ENCODE results near the gene HECA.
A peak's percentile ranks its signal among the peaks of the same experiment; 100 is the strongest.
"Not testable (repeated sequence)": the region's sequence is repeated elsewhere in the genome, so short reads cannot be mapped to it uniquely, and the experiment has no call there.

HECA gene

DNA sequence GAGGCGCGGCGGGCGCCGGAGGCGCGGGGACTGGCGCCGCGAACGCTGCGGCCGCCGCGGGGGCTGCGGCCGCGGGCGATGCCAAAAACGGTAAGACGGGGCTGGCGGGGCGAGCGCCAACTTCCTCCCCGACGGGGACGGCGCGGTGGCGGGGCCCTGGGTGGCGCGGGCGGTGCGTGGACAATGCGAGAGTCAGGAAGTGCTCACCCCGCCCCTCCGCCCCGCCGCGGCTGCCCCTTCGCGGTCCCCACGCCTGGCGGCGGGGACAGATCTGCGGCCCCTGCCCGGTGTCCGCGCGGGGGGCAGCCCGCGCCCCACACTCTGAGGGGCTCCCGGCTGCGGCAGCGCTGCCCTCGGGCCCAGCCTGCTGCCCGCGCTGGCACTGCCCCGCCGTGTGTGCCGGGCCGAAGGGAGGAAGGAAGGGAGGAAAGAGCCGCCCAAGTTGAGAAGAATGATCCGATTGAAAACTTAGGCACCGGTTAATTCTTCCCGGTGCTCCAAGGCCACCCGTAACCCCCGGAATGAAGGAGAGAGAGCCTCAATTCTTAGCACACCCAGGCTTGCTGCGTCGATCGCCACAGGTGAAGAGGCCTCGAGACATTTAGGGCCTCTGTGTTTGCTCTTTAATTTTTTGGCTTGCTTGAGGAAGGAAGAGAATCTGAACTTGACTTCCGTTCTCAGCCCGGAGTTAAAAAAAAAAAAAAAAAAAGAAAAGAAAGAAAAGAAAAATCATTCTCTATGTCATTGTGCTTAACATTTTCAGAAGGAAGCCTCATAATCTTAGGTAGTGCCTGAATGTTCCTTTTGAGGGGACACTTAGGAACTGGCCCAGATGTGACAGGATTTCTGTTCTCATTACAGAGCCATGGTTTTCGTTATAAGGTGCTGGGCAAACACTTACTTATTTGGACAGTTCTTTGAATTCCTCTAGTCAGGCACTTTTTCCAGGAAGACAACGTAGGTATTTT lies 982 bp downstream of the HECA start:
- peak; percentile 67 to 68 for DNase-seq

DNA sequence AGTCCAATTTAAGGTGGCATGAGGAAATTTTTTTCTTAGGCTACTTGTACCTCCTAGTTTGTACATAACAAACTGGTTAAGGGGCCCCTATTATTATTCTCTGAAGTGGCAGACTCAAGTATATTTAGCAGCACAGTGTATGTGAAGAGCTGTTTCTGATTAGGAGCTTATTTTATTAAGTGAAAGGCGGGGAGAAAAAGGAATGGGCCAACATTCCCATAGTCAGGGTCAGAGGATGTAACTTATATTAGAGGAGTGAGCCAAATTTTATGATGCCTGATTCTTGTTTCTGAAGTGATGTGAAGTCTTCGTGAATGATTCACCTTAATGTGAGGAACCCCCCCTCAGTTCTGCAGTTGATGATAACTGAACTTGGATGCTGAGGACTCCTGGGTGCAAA lies 2.8 kb downstream of the HECA start:
- DNase-seq: no peak

DNA sequence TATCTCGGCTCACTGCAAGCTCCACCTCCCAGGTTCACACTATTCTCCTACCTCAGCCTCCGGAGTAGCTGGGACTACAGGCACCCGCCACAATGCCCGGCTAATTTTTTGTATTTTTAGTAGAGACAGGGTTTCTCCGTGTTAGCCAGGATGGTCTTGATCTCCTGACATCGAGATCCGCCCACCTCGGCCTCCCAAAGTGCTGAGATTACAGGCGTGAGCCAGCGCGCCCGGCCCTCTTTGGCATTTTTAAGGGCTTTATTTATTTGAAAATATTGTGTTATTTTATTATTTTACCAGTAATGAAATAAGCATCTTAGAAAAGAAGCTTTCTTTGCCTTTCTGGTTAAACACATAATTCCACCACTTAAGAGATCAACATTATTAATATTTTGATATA lies 6.0 kb downstream of the HECA start:
- not testable (repeated sequence) for DNase-seq

DNA sequence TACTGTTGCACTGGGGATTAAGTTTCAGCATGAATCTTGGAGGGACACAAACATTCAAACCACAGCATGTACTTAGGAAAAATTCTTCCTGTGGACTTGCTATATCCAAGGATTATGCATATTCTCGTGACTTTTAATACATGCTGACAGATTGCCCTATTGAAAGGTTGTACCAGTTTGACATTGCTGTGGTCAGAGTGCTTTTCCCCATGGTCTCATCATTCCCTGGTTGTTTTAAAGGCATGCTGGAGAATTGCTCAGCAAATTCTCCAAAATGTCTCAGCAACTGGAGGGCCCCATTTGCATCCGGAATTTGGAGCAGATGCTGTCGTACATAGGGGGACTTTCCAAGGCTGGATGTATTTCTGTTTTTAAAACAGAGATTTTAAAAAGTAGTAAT lies 7.4 kb downstream of the HECA start:
- no peak for DNase-seq

DNA sequence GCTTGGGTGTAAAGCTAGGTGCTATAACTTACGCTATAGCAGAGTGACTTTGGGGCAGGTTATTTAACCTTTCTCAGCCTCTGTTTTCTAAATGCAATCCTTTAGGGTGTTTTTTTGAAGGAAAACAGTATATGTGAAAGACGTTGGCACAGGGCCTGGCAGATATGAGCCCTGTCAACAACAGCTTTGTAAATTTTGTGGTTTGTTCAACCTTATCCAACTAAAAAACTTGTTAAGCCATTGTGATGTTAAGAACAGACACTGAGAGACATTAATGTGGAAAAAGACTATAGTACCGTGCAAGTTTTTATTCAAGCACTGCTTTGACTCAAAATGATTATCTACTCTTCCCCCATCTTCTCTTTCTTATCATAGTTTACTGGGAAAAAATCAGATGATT lies 8.2 kb downstream of the HECA start:
- no peak for DNase-seq

DNA sequence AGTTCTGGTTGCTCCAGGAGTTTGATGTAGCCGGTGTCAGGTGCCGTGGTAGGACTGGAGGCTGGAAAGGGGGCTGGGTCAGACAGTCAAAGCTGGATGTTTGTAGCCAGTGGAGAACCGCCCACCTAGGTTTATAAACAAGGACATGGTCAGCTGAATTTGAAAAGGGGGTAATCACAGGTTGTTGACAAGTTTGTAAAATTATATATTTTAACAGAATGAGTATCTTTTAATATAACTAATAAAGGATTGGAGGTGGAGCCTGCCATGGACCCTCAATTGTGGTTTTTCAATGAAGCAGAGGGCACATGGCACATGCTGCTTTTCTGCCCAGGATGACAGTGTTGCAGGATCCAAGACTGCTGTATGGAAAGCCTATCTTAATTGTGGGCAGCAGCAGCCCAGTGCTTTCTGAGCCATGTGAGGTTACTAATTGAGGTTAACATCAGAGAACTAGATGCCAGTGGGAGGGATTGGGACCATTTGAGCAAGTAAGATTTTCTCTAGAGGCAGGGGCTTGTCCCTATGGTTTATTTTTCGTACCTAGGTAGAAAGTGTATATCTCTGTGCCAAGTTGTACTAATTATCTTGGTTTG lies 9.7 kb downstream of the HECA start:
- no peak for DNase-seq

DNA sequence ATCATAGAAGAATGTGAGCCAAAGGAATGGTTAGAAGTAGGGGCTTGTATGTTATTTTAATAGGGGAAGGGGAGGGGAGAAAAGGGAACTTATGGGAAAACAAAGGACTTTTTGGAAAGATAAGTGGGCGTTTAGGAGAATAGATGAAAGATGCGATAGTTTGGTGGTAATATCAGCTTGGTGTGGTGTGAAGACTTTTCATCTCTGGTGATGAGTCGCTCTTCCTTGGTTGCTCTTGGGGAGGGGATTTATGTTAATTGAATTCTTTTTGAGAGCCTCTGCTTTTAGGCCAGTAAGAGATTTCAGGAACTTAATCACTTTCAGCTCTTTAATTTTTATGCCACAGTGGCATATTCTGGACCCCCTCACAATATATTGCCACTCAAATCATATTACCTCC lies 10.8 kb downstream of the HECA start:
- no peak for DNase-seq

DNA sequence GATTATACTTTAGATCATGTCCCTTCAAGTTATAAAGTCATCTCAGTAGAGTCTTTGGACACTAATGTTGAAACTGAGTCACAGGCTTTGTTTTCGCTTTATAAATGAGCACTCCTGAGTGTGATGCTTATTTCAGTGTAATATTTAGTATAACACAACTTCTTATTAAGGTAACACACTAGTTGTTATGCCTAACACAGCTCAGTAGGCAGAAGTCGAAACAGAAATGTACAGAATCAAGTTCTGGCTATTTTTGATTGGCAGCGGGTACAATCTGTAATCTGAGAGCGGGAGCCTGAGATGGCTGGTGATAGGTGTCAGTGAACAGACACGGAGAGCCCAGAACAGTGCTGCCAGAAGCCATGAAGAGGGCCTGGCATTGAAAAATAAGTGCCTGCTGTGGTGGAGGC lies 11.4 kb downstream of the HECA start:
- no peak for DNase-seq

DNA sequence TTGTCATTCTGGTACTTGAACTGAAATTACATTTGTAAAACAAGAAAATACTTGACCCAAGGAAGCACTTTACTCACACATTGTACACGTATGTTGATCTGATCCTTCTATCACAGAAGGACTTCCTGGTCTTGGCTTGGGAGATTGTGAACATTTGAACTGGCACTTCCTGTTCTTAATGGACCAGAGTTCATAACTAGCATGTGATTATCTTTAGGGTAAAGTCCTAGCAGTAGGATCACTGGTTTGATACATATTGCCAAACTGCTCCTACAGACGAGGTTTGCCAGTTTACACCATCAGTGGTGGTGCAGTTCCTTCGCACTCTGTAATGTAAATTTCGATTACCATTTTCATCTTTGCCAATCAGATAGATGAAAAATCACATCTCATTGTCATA lies 12.7 kb downstream of the HECA start:
- DNase-seq: no peak

DNA sequence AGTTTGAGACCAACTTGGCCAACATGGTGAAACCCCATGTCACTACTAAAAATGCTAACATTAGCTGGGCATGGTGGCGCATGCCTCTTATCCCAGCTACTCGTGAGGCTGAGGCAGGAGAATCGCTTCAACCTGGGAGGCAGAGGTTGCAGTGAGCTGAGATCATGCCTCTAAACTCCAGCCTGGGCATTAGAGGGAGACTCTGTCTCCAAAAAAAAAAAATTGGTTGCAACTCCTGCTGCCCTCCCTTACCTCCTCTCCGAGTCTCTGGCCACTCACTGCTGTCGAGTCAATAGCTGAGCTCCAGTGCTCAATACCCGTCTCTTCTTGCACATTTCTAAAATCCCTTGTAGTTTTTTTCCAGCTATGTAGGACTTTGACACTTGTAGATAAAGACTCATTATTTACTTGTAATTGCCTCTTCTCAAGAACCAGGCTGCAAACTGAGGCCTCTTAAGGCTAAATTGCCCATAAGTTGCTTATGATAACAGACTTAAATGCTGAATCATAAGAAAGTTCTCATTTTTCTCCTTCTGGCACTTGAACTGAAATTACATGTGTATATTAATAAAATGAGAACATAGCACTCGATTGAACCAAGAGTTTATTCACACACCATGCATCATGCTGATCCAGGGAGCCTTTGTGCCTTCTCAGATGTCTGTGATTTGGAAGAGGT lies 13.8 kb downstream of the HECA start:
- no peak for DNase-seq

DNA sequence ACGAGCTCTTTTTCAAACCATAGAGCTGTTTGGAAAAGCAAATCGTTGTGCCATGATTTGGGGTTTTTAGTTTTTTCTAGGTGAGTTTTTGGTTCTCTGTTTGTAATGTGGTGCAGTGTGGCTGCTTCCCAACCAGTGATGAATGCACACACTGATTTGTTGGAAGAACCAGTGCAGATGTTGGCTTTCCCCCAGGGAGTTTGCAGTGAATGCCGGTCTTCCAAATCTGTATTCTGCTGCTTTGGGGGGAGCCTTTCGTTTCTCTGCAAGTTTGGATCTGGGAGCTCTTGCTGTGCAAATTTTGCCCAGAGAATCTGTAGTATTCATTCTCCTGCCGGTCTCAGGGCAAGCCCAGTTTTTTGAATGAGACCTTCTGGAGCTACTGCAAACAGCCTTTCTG lies 14.5 kb downstream of the HECA start:
- DNase-seq: no peak

DNA sequence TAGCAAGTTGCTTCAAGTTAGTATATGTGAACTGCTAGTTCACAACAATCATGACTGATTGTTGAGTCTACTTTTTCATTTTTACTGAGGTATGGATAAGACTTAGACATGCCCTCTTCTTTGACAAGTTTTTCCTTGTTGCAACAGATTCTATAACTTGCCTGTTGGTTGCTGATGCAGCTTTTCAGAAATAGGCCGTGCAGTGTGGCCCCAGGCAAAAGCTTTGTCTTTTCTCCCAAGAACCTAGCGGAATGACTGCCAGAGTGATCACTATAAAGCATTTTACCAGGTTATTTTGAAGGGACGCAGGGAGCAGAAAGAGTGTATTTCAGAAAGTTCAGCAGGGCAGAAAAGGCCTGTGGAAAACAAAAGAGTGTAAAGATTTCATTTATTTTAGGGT lies 16.0 kb downstream of the HECA start:
- DNase-seq: no peak

DNA sequence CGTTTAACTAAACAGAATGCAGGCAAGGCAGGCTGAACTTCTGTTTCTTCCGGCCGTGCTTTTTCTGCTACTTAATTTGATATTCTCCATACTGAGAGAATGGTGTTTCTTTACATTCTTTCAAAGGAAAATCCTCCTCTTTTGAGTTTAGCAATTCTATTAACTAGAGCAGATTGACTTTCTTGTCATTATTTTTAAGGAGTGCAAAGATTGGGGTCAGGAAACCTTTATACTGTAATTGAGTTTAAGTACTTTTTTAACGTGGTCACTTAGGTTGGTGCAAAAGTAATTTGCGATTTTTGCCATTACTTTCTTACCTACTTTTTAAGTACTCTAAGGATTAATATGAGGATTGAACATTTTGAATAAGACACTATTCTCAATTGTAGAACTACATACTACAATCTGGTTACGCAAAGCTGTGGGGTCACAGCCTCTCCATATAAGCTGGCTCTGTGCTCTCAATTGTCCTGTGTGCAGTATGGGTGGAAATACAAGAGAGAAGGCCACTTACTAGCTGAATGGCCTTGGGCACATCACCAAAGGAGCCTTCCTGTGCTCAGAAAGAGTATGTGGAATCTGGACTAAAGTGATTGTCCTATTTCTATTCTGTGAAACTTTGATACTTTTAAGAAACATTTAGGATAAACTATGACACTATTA lies 16.7 kb downstream of the HECA start:
- no peak for DNase-seq

DNA sequence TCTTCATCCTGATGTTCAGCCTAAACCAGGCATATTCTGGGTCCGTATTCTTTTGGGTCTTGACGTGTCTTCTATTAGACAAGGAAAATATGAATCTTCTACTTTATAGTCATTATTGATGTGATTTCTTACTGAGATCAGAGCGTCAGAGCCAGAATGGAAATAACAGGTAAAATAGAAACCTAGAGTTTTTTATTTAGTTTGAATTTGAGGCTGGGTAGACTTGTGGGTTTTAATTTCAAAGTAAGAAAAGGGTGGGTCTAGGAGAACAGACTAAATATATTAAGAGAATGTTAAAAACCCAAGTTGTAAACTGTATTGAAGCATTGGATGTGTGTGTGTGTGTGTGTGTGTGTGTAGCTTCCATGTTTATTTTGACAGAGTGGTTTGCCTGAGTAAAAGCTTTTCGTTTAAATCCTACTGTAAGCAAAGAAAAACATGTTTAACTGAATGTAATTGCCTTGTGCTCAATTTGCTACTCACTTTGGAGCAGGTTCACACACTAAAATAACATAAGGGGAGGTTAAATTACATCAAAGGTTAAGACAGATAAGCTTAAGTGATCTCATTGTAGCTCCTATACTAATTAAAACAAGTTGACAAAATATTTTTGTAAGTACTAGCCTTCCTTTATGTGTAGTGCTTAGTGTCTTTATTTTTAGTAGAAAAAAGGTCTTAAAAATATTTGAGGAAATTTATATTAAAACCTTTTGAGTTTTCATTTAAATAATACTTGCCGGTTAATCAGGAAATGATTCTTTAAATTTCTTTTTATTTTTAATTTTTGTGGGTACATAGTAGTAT lies 17.4 kb downstream of the HECA start:
- DNase-seq: no peak

DNA sequence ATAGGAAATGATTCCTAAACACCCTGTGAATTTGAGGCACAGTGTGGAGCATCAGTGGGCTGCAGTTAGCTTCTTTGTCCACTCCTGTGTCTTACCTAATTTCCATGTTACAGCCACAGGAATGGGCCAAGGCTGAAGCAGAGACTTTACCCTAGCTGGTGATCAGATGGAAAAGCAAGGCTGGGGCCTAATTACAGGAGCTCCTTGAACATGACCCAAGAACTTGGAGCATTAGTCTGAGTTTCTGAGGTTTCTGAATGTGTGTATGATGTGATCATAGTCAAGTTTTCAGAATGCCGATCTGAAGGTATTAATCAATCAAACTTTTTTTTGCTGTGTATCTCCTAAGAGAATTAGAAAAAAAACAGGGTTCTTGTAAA lies 18.0 kb downstream of the HECA start:
- DNase-seq: no peak

DNA sequence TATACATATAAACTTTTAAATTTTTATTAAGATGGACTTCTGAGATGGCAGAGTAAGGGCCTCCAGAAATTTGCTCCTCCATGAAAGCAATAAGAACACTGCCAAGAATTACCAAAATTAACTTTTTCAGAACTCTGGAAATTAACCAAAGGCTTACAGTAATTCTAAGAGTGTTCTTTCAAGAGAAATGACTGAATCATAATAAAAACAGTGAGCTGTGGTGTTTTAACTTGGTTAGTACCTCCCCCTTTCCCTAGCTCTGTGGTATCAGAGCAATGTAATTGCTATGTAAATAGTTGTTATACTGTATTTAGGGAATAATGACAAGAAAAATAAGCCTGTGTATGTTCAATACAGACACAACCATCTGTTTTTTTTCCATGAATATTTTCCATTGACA lies 19.0 kb downstream of the HECA start:
- DNase-seq: no peak

DNA sequence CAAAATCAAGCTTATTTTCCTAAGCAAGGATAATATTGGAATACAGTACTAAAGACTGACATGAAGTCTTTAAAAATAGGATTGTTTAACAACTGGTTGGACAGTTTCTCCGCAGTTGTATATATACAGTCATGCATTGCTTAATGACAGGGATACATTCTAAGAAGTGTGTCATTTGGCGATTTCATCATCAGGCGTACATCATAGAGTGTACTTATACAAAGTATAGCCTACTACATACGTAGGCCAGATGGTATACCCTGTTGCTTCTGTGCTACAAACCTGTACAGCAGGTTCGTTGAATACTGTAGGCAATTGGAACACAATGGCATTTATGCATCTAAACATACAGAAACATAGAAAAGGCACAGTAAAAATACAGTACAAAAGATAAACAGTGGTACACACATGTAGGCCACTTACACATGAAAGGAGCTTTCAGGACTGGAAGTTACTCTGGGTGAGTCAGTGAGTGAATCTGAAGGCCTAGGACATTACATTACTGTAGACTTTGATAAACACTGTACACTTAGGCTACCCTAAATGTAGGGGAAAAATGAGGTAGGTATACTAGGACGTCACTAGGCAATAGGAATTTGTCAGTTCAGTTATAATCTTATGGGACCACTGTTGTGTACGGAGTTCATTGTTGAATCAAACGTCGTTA lies 20.1 kb downstream of the HECA start:
- no peak for DNase-seq

DNA sequence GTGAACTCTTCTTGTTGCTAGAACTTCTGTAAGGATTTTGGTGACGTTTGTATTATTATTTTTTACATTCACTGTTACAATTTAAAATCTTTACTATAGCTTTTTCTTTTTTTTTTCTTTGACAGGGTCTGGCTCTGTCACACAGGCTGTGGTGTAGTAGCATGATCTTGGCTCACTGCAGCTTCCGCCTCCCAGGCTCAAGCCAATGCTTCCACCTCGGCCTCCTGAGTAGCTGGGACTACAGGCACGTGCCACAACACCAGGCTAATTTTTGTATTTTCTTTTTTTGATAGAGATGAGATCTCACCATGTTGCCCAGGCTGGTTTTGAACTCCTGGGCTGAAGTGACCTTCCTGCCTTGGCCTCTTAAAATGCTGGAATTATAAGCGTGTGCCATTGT lies 21.2 kb downstream of the HECA start:
- DNase-seq: no peak

DNA sequence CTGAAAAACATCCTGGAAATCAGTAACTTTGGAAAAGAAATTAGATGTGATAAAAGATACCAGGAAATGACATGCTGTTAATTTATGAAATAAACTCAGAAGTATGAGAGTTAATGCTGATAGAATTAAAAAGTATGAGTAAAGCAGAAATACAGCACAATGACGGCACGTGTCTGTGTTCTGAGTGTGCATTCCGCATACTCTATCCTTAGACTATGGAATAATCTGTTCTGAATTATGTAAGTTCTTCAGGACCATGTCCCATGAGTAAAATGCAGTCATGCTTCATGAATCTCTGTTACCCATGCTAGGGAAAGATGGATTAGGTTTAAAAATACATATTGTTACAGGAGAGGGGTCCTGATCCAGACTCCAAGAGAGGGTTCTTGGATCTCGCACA lies 21.7 kb downstream of the HECA start:
- DNase-seq: no peak

DNA sequence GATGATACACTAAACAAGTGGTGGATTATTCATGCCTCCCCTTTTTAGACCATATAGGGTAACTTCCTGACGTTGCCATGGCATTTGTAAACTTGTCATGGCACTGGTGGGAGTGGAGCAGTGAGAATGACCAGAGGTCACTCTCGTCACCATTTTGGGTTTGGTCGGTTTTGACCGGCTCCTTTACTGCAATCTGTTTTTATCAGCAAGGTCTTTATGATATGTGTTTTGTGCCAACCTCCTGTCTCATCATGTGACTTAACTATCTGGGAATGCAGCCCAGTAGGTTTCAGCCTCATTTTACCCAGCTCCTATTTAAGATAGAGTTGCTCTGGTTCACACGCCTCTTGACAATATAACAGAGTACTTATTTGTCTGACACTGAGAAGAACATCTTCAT lies 22.2 kb downstream of the HECA start:
- not testable (repeated sequence) for DNase-seq

DNA sequence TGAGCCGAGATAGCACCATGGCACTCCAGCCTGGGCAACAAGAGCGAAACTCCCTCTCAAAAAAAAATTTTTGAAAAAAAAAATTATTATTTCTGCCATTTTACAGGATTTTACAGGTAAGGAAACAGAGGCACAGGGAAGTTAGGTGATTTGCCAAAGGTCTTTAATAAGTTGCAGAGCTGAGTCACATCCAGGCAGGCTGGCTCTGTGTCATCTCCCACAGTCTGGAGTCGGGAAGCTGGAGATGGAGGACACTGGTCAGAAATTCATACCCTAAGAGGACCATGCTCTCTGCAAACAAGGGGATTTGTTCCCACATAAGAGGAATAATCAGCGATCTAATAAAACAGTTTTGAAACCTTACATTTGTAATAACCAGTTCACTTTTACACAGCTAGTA lies 24.1 kb downstream of the HECA start:
- DNase-seq: no peak

DNA sequence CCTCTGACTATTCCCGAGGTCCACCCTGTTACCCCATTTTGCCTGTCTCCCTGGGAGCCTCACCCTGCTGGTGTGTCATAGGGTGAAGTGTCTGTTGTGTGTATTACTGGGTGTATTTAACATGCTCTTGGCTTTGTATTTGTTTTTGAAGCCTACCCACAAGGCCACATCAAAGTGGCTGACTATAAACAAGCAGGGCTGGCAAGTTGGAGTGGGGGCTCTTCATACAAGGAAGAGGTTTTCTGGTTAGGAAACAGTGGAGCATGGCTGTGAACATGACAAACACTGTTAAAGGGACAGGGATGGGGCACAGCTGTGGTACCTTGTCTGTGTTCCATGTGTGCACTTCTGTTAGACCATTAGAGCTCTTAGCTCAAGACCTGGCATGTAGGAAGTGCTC lies 26.3 kb downstream of the HECA start:
- DNase-seq: peak; percentile 64 to 78
